ENCODE data around the gene SLC15A1. TPM values are rescaled to one million over a fixed set of nuclear protein-coding genes. Genes with fewer than 3 reads are reported as not detected.

SLC15A1 gene
- total RNA-seq, 1 donor from 2014 or later = not detected

GRCh38 chr13:98710521-98710920 is 42.0 kb downstream of the SLC15A1 start:
- Mint-ChIP-seq H3K4me1 (ENCODE audit: low read depth) (no peaks in the 10 kb centered on the region), H3K36me3 (ENCODE audit: low read depth) (peaks cover 1% of the 10 kb centered on the region), H3K9me3 (ENCODE audit: low read depth) (no peaks in the 10 kb centered on the region), H3K4me3 (ENCODE audit: unreplicated experiment) (no peak overlapping the region), H3K27ac (ENCODE audit: unreplicated experiment) (no peak overlapping the region), H3K27me3 (ENCODE audit: low read depth) (peaks cover 4% of the 10 kb centered on the region)
- no peak for TF ChIP-seq CTCF (IDR thresholded peaks at IDR 0.05)
- no peak for DNase-seq (ENCODE audit: low spot score)

- TF ChIP-seq CTCF (IDR thresholded peaks at IDR 0.05) = no peak
- Mint-ChIP-seq H3K4me3 (ENCODE audit: unreplicated experiment) (no peak overlapping the region), H3K27me3 (ENCODE audit: low read depth) (peaks cover 6% of the 10 kb centered on the region), H3K36me3 (ENCODE audit: low read depth) (peaks cover 1% of the 10 kb centered on the region), H3K27ac (ENCODE audit: unreplicated experiment) (no peak overlapping the region), H3K9me3 (ENCODE audit: low read depth) (no peaks in the 10 kb centered on the region), H3K4me1 (ENCODE audit: low read depth) (no peaks in the 10 kb centered on the region)
- no peak for DNase-seq (ENCODE audit: low spot score)
Observed at GRCh38 chr13:98707281-98707999, 45.0 kb downstream of the SLC15A1 start.

DNA sequence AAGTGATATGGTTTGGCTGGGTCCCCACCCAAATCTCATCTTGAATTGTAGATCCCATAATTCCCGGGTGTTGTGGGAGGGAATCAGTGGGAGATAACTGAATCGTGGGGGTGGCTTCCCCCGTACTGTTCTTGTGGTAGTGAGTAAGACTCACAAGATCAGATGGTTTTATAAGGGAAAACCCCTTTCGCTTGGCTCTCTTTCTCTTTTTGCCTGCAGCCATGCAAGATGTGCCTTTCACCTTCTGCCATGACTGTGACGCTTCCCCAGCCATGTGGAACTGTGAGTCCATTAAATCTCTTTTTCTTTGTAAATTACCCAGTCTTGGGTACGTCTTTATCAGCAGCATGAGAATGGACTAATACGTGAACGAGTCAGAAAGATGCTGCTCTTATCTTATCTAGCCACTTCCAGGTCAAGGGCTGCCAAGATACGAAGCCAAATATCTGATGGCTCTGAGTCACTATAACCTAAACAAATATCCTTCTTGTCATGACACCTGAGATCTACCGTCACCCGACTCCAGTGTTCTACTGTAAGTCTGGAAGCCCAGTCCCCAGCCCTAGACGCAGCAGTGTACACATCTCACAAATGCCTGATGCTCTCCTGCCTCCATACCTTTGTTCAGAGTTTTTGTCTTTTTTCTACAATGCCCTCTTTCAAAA is 45.9 kb downstream of the SLC15A1 start:
- H3K27ac Mint-ChIP-seq (ENCODE audit: unreplicated experiment) = no peak overlapping the region
- H3K9me3 Mint-ChIP-seq (ENCODE audit: low read depth) = no peaks in the 10 kb centered on the region
- no peaks in the 10 kb centered on the region for H3K4me1 Mint-ChIP-seq (ENCODE audit: low read depth)
- H3K27me3 Mint-ChIP-seq (ENCODE audit: low read depth) = peaks cover 8% of the 10 kb centered on the region
- H3K36me3 Mint-ChIP-seq (ENCODE audit: low read depth) = peaks cover 1% of the 10 kb centered on the region
- no peak for TF ChIP-seq CTCF (IDR thresholded peaks at IDR 0.05)
- no peak for DNase-seq (ENCODE audit: low spot score)
- H3K4me3 Mint-ChIP-seq (ENCODE audit: unreplicated experiment) = no peak overlapping the region

- H3K9me3 Mint-ChIP-seq (ENCODE audit: low read depth) = no peaks in the 10 kb centered on the region
- peaks cover 1% of the 10 kb centered on the region for H3K36me3 Mint-ChIP-seq (ENCODE audit: low read depth)
- no peak overlapping the region for H3K4me3 Mint-ChIP-seq (ENCODE audit: unreplicated experiment)
- no peak overlapping the region for H3K27ac Mint-ChIP-seq (ENCODE audit: unreplicated experiment)
- no peak for DNase-seq (ENCODE audit: low spot score)
- TF ChIP-seq CTCF (IDR thresholded peaks at IDR 0.05) = no peak
- peaks cover 10% of the 10 kb centered on the region for H3K4me1 Mint-ChIP-seq (ENCODE audit: low read depth)
- H3K27me3 Mint-ChIP-seq (ENCODE audit: low read depth) = peaks cover 1% of the 10 kb centered on the region
Observed at GRCh38 chr13:98697791-98698190, 54.7 kb downstream of the SLC15A1 start.

GRCh38 chr13:98693756-98694155 is 58.7 kb downstream of the SLC15A1 start:
- no peak for DNase-seq (ENCODE audit: low spot score)
- H3K27me3 Mint-ChIP-seq (ENCODE audit: low read depth) = no peaks in the 10 kb centered on the region
- no peaks in the 10 kb centered on the region for H3K36me3 Mint-ChIP-seq (ENCODE audit: low read depth)
- H3K27ac Mint-ChIP-seq (ENCODE audit: unreplicated experiment) = no peak overlapping the region
- peaks cover 10% of the 10 kb centered on the region for H3K4me1 Mint-ChIP-seq (ENCODE audit: low read depth)
- no peak for TF ChIP-seq CTCF (IDR thresholded peaks at IDR 0.05)
- H3K9me3 Mint-ChIP-seq (ENCODE audit: low read depth) = no peaks in the 10 kb centered on the region
- no peak overlapping the region for H3K4me3 Mint-ChIP-seq (ENCODE audit: unreplicated experiment)

Measured in chondrocyte (in vitro differentiated cells).